GM19035 (cell line): ENCODE results near the gene B3GNT8.
"Not testable (repeated sequence)": the region's sequence is repeated elsewhere in the genome, so short reads cannot be mapped to it uniquely, and the experiment has no call there.

Experiments used
- ATAC-seq: cut with Tn5 transposase; IDR thresholded peaks from one replicate; pipeline ENCODE4 v1.9.1; 2021; ENCODE audit not compliant: unreplicated experiment

Gene B3GNT8, protein sequence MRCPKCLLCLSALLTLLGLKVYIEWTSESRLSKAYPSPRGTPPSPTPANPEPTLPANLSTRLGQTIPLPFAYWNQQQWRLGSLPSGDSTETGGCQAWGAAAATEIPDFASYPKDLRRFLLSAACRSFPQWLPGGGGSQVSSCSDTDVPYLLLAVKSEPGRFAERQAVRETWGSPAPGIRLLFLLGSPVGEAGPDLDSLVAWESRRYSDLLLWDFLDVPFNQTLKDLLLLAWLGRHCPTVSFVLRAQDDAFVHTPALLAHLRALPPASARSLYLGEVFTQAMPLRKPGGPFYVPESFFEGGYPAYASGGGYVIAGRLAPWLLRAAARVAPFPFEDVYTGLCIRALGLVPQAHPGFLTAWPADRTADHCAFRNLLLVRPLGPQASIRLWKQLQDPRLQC

DNA sequence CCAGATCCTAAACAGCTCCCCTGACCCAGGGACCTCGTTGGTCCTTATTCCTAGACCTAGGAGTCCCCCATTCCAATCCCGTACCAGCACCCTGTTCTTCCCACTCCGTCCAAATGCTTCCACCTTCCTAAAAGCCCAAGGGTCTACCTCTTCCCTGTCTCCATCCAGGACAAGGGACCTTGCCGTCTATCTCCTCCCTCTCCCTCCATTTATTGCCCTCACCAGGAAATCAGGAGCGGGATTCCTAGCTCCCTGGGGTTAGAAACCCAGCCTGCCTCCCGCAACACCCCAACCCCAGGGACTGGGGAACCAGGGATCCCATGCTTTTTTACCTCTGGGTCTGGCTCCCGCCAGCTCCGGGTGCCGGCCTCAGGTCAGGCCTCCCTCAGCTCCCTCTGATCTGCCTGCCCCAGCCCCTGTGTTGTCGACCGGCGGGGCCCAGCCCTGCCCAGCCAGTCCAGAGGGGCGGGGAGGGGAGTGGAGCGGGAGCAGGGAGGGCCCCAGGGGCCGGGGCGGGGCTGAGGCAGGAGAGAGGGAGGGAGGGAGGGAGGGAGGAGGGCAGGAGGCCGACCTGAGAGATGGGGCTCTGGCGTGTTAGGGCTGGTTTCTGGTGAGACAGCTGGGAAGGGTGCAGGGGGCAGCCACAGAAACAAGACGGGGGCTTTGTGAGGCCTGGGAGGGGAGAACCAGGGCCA is at the start of gene B3GNT8:
Gene B3GNT8 (minus strand): TSS at position 423 of the 695 bp plus-strand sequence. CDS start 596 bp downstream, outside the sequence.
- ATAC-seq = no peak

- no peak for ATAC-seq
These were observed 49.4 kb upstream of the B3GNT8 start for GRCh38 chr19:41476583-41476982.

DNA sequence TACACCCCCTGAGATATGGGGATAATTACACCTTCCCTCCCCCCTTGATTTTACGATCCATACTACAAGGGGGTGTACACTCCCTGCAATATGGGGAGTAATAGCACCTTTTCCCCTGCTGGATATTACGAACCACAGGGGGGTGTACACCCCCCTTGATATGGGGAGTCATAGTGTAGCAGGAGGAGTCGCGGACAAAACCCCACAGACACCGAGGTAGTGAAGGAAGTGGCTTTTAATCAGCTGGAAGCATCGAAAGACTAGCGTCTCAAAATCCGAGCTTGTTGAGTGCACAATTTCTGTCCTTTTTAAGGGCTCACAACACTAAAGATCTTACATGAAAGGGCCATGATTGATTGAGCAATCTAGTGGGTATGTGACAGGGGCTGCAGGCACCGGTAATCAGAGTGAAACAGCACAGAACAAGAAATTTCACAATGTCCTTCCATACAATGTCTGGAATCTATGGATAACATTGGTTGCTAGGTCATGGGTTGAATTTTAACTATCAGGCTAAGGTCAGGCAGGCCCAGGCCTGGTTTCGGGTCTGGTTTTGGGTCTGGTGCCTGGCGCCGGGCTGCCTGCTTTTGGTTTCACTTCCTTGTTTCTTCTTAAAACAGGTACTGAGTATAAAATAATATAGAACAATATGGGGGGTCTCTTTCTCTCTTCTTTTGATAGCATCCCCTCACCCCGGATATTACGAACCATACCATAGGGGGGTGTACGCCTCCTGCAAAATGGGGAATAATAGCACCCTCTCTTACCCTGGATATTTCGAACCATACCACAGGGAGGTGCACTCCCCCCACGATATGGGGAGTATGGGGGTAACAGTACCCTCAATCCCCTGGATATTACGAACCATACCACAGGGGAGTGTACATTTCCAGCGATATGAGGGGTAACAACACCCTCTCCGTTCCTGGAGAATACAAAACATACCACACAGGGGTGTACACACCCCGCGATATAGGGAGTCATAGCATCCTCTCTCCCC is 36.4 kb upstream of the B3GNT8 start:
- not testable (repeated sequence) for ATAC-seq

DNA sequence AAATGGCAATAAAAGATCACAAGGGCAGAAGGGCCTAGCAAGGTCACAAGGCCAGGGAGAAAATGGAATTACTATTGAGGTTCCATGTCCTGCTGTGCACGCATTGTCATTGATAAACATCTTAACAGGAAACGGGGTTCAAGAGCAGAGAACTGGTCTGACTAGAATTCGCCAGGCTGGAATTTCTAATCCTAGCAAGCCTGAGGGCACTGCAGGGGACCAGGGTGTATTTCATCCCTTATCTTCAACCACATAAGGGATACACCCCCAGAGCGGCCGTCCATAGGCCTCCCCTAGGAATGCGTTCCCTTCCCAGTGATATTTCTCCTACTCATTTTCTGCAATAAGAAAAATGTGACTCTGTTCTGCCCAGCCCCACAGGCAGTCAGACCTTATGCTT is 35.3 kb upstream of the B3GNT8 start:
- ATAC-seq = no peak

DNA sequence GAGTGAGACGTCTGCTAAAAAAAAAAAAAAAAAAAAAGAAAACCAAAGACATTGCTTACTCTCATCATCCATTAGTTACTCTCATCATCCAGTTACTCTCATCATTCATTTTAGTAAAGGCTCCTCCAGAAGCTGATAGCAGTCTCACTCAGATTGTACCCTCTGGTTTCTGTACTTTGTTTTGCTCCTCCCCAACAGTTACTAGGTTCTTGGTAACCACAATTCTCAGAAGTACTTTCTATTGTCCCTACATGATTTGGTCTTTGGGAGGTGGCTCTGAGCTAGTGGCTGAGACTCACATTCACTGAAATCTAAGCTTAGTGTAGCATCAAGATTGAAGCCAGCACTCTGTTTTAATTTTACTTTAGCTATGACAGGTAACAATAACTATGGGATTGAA is 30.1 kb upstream of the B3GNT8 start:
- peak; percentile 81 for ATAC-seq

DNA sequence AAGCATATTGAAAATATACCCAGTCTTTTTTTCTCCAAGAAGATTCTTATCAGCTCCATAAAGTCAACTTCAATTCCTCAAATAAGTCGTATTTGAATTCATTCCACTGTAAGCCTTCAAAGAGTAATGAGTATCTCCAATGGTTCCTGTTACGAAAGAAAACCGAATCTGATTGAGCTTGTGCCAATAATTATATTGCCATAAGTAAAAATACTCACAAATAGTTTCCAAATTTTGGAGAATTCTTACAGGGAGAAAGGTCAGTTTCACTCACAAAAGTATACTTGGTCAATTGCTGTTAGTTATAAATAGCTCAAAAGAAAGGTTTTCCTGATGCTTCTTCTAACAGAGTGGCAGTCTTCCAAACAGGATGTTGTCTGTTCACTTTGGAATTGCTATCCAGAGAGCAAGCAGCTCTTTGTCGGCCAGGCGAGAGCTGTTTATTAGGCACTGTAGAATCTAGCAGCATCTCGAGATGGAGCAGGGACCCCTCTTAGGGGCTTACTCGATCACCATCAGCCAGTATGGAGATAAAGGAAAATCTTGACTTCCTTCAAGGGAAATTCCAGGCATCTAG is 29.3 kb upstream of the B3GNT8 start:
- ATAC-seq = no peak

DNA sequence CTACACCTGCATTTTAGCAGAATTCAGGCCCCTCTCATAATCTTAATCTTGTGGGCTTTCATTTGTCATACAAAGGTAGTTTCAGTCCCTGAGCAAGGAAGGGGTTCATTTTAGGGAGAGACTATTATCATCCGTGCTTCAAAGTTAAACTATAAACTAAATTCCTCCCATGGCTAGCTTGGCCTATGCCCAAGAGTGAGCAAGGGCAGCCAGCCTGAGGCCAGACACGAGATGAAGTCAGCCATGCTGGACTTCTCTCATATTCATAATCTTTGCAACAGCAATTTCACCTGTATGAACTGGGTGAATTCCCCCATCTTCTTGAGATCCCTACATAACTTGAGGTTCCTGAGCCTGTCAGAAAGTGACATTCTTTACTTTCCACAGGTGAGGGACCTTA is 28.8 kb upstream of the B3GNT8 start:
- ATAC-seq = no peak

DNA sequence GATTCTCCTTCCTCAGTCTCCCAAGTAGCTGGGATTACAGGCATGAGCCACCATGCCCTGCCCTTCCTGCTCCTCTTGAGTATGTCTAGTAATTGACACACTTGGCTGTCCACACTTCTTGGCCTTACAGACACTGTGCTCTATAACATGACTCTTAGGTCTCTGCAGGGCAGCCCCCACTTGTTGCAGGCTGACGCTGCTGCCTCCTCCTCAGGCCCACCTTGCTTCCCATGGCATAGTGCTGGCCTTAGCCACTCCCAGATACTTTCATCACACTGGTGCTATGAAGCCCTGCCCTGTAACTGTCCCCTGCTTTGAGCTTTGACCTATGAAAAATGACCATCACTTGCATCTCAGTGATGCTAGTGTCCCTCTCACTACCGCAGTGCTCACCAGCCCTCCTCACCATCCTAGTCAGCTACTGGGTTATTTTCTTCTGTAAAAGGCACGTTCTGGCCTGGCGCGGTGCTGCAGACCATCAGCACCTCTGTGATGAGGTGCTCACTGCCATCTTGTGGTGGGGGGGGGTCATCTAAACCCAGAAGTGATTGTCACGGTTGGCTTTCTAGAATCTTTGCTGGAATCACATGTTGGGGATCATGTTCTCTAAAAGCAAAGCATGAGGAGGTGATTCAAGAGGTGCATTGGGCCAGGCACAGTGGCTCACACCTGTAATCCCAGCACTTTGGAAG is 25.6 kb upstream of the B3GNT8 start:
- ATAC-seq = no peak

GRCh38 chr19:41449865-41450178 is 22.6 kb upstream of the B3GNT8 start:
- no peak for ATAC-seq

GRCh38 chr19:41449079-41449864 is 22.1 kb upstream of the B3GNT8 start:
- ATAC-seq = no peak

GRCh38 chr19:41447732-41448332 is 20.7 kb upstream of the B3GNT8 start:
- ATAC-seq = no peak

GRCh38 chr19:41445575-41445974 is 18.4 kb upstream of the B3GNT8 start:
- no peak for ATAC-seq

DNA sequence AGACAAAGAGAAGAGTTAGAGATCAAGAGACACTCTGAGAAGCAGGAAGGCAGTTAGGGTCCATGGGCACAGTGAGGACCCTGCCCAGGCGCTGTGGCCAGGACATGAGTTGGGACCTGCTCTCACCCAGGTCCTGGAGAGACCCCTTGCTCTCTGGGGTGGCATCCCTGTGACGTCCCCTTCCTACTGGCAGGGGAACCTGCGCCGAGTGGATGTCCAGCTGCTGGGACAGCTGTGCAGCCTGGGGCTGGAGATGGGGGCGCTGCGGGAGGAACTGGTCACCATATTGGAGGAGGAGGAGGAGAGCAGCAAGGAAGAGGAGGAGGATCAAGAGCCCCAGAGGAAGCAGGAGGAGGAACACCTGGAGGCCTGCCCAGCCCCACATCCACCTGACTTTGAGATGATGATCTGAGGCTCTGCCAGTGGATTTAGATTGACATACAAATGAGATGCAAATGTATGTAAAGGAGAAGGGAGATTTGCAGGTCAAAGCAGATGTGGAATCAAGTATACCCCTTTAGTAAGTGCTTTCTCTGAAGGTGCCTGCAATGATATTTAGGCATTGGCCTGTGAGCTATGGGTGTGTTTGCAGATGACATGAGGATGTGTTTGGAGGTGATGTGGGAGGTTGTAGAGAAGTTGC is 16.8 kb upstream of the B3GNT8 start:
- ATAC-seq = no peak

DNA sequence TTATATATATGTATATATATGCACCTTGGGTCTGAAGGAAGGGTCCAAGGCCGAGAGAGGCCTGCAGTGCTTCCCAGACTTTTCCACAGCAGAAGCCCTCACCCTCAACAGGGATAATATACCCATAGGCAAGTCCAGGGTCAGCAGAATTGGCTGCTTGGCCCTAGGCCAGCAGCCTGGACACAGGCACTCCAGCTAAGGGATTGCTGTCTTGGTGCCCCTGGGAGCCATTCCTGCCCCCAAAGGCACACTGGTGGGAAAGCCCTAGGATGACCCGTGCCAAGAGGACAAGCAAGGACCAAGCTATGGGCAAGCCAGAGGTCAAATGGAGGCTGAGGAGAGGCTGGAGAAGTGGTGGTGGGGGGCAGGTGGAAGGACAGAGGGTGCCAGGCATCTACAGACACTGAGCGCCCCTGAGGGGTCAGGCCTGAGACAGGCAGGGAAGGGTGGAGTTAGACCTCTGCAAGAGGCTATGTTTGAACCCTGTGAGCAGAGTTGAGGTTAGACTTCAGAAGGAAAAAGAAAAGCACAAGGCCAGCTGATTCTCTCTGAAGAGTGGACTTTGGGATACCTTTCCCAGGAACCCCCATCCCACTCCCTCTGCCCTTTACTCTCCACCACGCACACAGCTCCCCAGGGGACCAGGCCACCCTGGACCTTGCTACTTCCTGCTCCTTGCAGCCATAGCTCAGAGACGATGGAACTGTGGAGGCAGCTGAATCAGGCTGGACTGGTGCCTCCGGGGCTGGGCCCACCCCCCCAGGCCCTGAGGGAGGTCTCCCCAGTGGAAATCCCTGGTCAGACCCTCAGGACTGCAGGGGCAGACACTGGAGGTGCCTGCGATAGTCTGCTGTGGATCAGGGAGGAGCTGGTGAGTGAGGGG is 15.5 kb upstream of the B3GNT8 start, which contains the start of gene ERICH4:
Gene ERICH4 (plus strand): TSS at position 684 of the 883 bp plus-strand sequence. CDS start 14 bp downstream, at position 698.
- no peak for ATAC-seq

- ATAC-seq = no peak
These were observed 14.3 kb upstream of the B3GNT8 start for GRCh38 chr19:41441321-41441945.

- peak; percentile 92 for ATAC-seq
These were observed 12.5 kb upstream of the B3GNT8 start, which contains the start of gene DMAC2 for GRCh38 chr19:41439441-41440222. TSS of gene DMAC2 (minus strand) at chr19:41439912. CDS start at chr19:41439899, 13 bp downstream.
